GM12878 (cell line): ENCODE measurements around the gene ACP4. TPM values are rescaled to one million over a fixed set of nuclear protein-coding genes. Genes with fewer than 3 reads are reported as not detected.
"Not testable (repeated sequence)": the region's sequence is repeated elsewhere in the genome, so short reads cannot be mapped to it uniquely, and the experiment has no call there.

Experiments
- ATAC-seq: fragments of 200-7000 bp; cut with Tn5 transposase; 3 replicates; pipeline ENCODE4 v1.9.1; 2020; ENCODE audit warnings: mild to moderate bottlenecking, moderate library complexity
- BruUV-seq: library from RNA; stranded (reverse); fragments of 400-500 nt; replicated peaks from 2 replicates; lab custom pipeline; 2021; lab: Mats Ljungman, UMichigan
- CTCF ChIA-PET: fragments of 300-600 bp; sonication (Branson Sonifier 250); formaldehyde crosslinking; extraction: SDS; loops from one replicate; lab custom pipeline; 2021; ENCODE audit warnings: inconsistent platforms; lab: Yijun Ruan, JAX
- POLR2A ChIA-PET: fragments of 350-600 bp; formaldehyde crosslinking; extraction: SDS; loops from one replicate; lab custom pipeline; 2021; ENCODE audit warnings: inconsistent platforms; lab: Charles Lee
- RAD21 ChIA-PET: fragments of 300-600 bp; sonication (Branson Sonifier 250); formaldehyde crosslinking; loops from one replicate; lab custom pipeline; 2023; ENCODE audit warnings: antibody characterized with exemption; ENCODE audit not compliant: unreplicated experiment; lab: Charles Lee
- SMC1A ChIA-PET: fragments of 300-600 bp; sonication (Branson Sonifier 250); formaldehyde crosslinking; loops from one replicate; lab custom pipeline; 2023; ENCODE audit not compliant: unreplicated experiment, uncharacterized antibody; lab: Charles Lee
- DNase-seq: peaks from one replicate; pipeline ENCODE4 v3.0.0-alpha.2; 2011; ENCODE audit warnings: low read depth, low spot score
- FAIRE-seq: peaks from 3 replicates; lab custom pipeline; 2011; peaks lifted over from hg19 to GRCh38; lab: Jason Lieb, UNC
- H2AFZ ChIP-seq: 2 replicates; pipeline ENCODE4 v1.6.0; 2011; ENCODE audit warnings: low read depth, low read length, control low read depth; ENCODE audit not compliant: control insufficient read depth
- H3K27ac ChIP-seq: 2 replicates; pipeline ENCODE4 v1.5.1; 2011; ENCODE audit warnings: control low read depth; ENCODE audit not compliant: control insufficient read depth, insufficient read depth
- H3K27me3 ChIP-seq, 2 experiments: replicated peaks in 1 of 2; 2 replicates each; pipeline versions ENCODE4 v1.6.0 to v1.6.1; 2011; ENCODE audit warnings: low read length in 1 of 2; ENCODE audit not compliant: control insufficient read depth in 2 of 2, insufficient read depth in 2 of 2
- H3K36me3 ChIP-seq, 2 experiments: 2 replicates each; pipeline ENCODE4 v1.5.1; 2011; ENCODE audit warnings: low read length in 1 of 2; ENCODE audit not compliant: control insufficient read depth in 2 of 2, insufficient read depth in 2 of 2
- H3K4me1 ChIP-seq: 2 replicates; pipeline ENCODE4 v1.6.1; 2011; ENCODE audit warnings: mild to moderate bottlenecking, low read length, moderate library complexity, mixed read lengths; ENCODE audit not compliant: control insufficient read depth, insufficient read depth
- H3K4me2 ChIP-seq: 2 replicates; pipeline ENCODE4 v1.6.0; 2011; ENCODE audit warnings: control low read depth; ENCODE audit not compliant: control insufficient read depth, insufficient read depth
- H3K4me3 ChIP-seq: fragments of 200-600 bp; sonication (generic); 2 replicates; pipeline ENCODE4 v1.5.1; 2016
- H3K79me2 ChIP-seq: 2 replicates; pipeline ENCODE4 v1.6.0; 2011; ENCODE audit warnings: low read length; ENCODE audit not compliant: control insufficient read depth, insufficient read depth
- H3K9ac ChIP-seq: 2 replicates; pipeline ENCODE4 v1.8.0; 2011; ENCODE audit warnings: low read length, control low read depth, mixed read lengths; ENCODE audit not compliant: control insufficient read depth, insufficient read depth
- H3K9me3 ChIP-seq: replicated peaks from 3 replicates; pipeline ENCODE4 v1.5.1; 2011; ENCODE audit warnings: mild to moderate bottlenecking, low read length; ENCODE audit not compliant: control insufficient read depth, insufficient read depth
- H4K20me1 ChIP-seq: 2 replicates; pipeline ENCODE4 v1.6.0; 2011; ENCODE audit not compliant: control insufficient read depth, insufficient read depth
- BMI1 ChIP-seq: fragments of 450-650 bp; IDR thresholded peaks from 2 replicates; pipeline ENCODE4 v1.6.1; 2016; ENCODE audit warnings: mild to moderate bottlenecking, moderate library complexity, borderline replicate concordance
- CHD1 ChIP-seq: IDR thresholded peaks from 2 replicates; pipeline ENCODE4 v1.6.1; 2012; ENCODE audit warnings: low read depth, low read length, improper control_type of control experiment
- CREB1 ChIP-seq: IDR thresholded peaks from 2 replicates; pipeline ENCODE4 v1.6.1; 2012; ENCODE audit warnings: low read depth, mild to moderate bottlenecking, inconsistent platforms
- GABPA ChIP-seq: IDR thresholded peaks from 2 replicates; pipeline ENCODE4 v1.6.1; 2014; ENCODE audit warnings: antibody characterized with exemption, low read depth, mild to moderate bottlenecking, inconsistent platforms
- KAT2A ChIP-seq: conservative IDR thresholded peaks from 2 replicates; pipeline ENCODE4 v1.6.1; 2011; ENCODE audit warnings: low read depth, low read length; ENCODE audit not compliant: control insufficient read depth
- MAX ChIP-seq: IDR thresholded peaks from 2 replicates; pipeline ENCODE4 v1.6.1; 2012; ENCODE audit warnings: low read depth, low read length, improper control_type of control experiment
- MEF2A ChIP-seq: IDR thresholded peaks from 2 replicates; pipeline ENCODE4 v1.6.1; 2011; ENCODE audit warnings: low read depth, mild to moderate bottlenecking, low read length, moderate library complexity; ENCODE audit not compliant: insufficient read depth
- NBN ChIP-seq: fragments of 450-650 bp; IDR thresholded peaks from 2 replicates; pipeline ENCODE4 v1.6.1; 2016
- NFYA ChIP-seq: IDR thresholded peaks from 2 replicates; pipeline ENCODE4 v1.6.1; 2011; ENCODE audit warnings: low read depth, mild to moderate bottlenecking, low read length, improper control_type of control experiment, borderline replicate concordance
- PML ChIP-seq: IDR thresholded peaks from 2 replicates; pipeline ENCODE4 v1.6.1; 2012; ENCODE audit warnings: low read length, inconsistent platforms
- RBBP5 ChIP-seq: fragments of 200-600 bp; sonication (generic); conservative IDR thresholded peaks from 2 replicates; pipeline ENCODE4 v1.6.1; 2016
- RUNX3 ChIP-seq: IDR thresholded peaks from 2 replicates; pipeline ENCODE4 v1.6.1; 2012; ENCODE audit warnings: low read length, inconsistent platforms
- SIN3A ChIP-seq: IDR thresholded peaks from 2 replicates; pipeline ENCODE4 v1.6.1; 2012; ENCODE audit warnings: low read depth, low read length, improper control_type of control experiment
- SUZ12 ChIP-seq: fragments of 200-600 bp; sonication (generic); IDR thresholded peaks from one replicate; pipeline ENCODE4 v1.6.1; 2018; ENCODE audit warnings: antibody characterized with exemption, mild to moderate bottlenecking; ENCODE audit not compliant: unreplicated experiment
- ZNF24 ChIP-seq: fragments of 450-650 bp; IDR thresholded peaks from 2 replicates; pipeline ENCODE4 v1.6.1; 2017; ENCODE audit warnings: antibody characterized with exemption, mild to moderate bottlenecking
- ZZZ3 ChIP-seq: IDR thresholded peaks from 2 replicates; pipeline ENCODE4 v1.6.1; 2011; ENCODE audit warnings: low read depth; ENCODE audit not compliant: control insufficient read depth, insufficient read length
- WGBS: methylation state at CpG from one replicate; pipeline ENCODE4 v1.1.6; 2016; ENCODE audit warnings: low lambda C conversion rate; ENCODE audit not compliant: insufficient replicate concordance, insufficient coverage; ENCODE audit errors: missing lambda C conversion rate; 5-methylcytosine and 5-hydroxymethylcytosine counted together
- in situ Hi-C: fragments of 300-500 bp; cut with MboI; formaldehyde crosslinking; loops from 9 replicates; pipeline ENCODE4 v1.14.3; 2018; ENCODE audit warnings: mixed read lengths
- intact Hi-C: fragments of 100-400 bp; cut with micrococcal nuclease; formaldehyde crosslinking; loops from one replicate; pipeline ENCODE4 v1.14.2; 2022; ENCODE audit not compliant: unreplicated experiment
- polyA plus RNA-seq, 11 experiments: library from polyadenylated mRNA; depleted of rRNA in 4 of 11; unstranded in 6 of 11; stranded (reverse) in 5 of 11; fragments of >200 nt; fragmentation: Nextera tagmentation in 4 of 11; fragmentation: Illumina TruSeq in 1 of 11; extraction: Ambion mirVana in 4 of 11; extraction: Trizol in 1 of 11; gene quantifications; 1 replicate in 1 of 11; 2 replicates in 10 of 11; pipeline versions ENCODE4 v1.2.1 to v1.2.3, GENCODE V29; 2011 to 2016; ENCODE audit warnings: inconsistent platforms in 2 of 11, missing spikeins in 2 of 11, low read depth in 1 of 11
- total RNA-seq, 4 experiments: library from RNA; depleted of rRNA in 3 of 4; stranded (reverse); fragments of >200 nt in 3 of 4; fragmentation: Illumina TruSeq in 1 of 4; extraction: Trizol in 1 of 4; gene quantifications; 2 replicates each; pipeline versions ENCODE4 v1.2.1 to v1.2.3, GENCODE V29; 2013 to 2021

The ACP4 gene
- total and polyA plus RNA-seq, 10 of the 15 experiments (the other 5 are each of a cell fraction or from before 2014, with no cell fraction given) = not detected

- Histone ChIP-seq H3K9ac (no peak overlapping the region), H4K20me1 (no peaks in the 10 kb centered on the region), H3K27me3 (peaks cover 0 to 2% of the 10 kb centered on the region in 2 experiments; a peak in 1 of 4 replicates), H3K4me1 (no peaks in the 10 kb centered on the region), H3K36me3 (no peaks in the 10 kb centered on the region), H3K79me2 (no peaks in the 10 kb centered on the region), H3K27ac (no peak overlapping the region), H3K9me3 (no peaks in the 10 kb centered on the region; the same call in 2 of the 3 replicates)
- DNase-seq (no peak), ATAC-seq (no peak), FAIRE-seq (no peak)
- RAD21 ChIA-PET = interaction anchor here (1.1 kb wide), 1 partner anchor 20 kb away, joined by 3 read pairs; no protein-coding TSS in a partner anchor
- POLR2A ChIA-PET = no interaction called here
- SMC1A ChIA-PET = no interaction called here
- BruUV-seq = no TSS peak
- CTCF ChIA-PET = no interaction called here
- 26% methylated on average over 4 of the region's 4 CpGs for WGBS
- in situ Hi-C loops = no loop called here
- TF ChIP-seq MAX (no peak), RUNX3 (no peak), PML (no peak), SUZ12 (no peak), SIN3A (no peak), KAT2A (no peak), NBN (no peak), BMI1 (no peak), NFYA (no peak), ZZZ3 (no peak), CHD1 (no peak), RBBP5 (no peak), MEF2A (no peak), GABPA (no peak), ZNF24 (no peak), CREB1 (no peak)
- TF ChIP-seq, all 136 proteins: peak for 0
- Histone ChIP-seq H3K4me3 (no peak overlapping the region), H2AFZ (no peak overlapping the region), H3K4me2 (no peak overlapping the region)
- intact Hi-C loops = no loop called here
Measured at GRCh38 chr19:50753879-50754278, 36.3 kb upstream of the ACP4 start.

- H3K36me3 ChIP-seq, BruUV-seq, H3K79me2 ChIP-seq, H3K4me2 ChIP-seq, H4K20me1 ChIP-seq, H3K27ac ChIP-seq, intact Hi-C loops, H3K27me3 ChIP-seq, H2AFZ ChIP-seq, H3K4me3 ChIP-seq, CTCF ChIA-PET, DNase-seq, ATAC-seq, in situ Hi-C loops, H3K9ac ChIP-seq, RAD21 ChIA-PET, SMC1A ChIA-PET, H3K9me3 ChIP-seq, H3K4me1 ChIP-seq: not testable (repeated sequence)
- 39% methylated on average over 8 of the region's 8 CpGs for WGBS
- FAIRE-seq = peak; percentile 65
- POLR2A ChIA-PET = interaction anchor here (0.5 to 0.7 kb wide), 2 partner anchors 84 to 221 kb away, joined by 3 to 6 read pairs; no protein-coding TSS in a partner anchor
Measured at GRCh38 chr19:50756244-50756643, 34.0 kb upstream of the ACP4 start.
